SK-N-SH (cell line): ENCODE data around the gene KMT2B. TPM values are rescaled to one million over a fixed set of nuclear protein-coding genes. Genes with fewer than 3 reads are reported as not detected.
A peak's percentile ranks its signal among the peaks of the same experiment; 100 is the strongest.

Experiments
- CTCF ChIA-PET: fragments of 300-600, 350-600 bp; formaldehyde crosslinking; extraction: SDS; loops from one replicate; lab custom pipeline; 2021; lab: Yijun Ruan, JAX
- POLR2A ChIA-PET: fragments of 350-600 bp; sonication (Branson Sonifier 250); formaldehyde crosslinking; extraction: SDS; loops from one replicate; lab custom pipeline; 2020; ENCODE audit warnings: antibody characterized with exemption, inconsistent platforms; lab: Yijun Ruan, JAX
- DNase-seq: peaks from one replicate; pipeline ENCODE4 v3.0.0; 2012
- H2AFZ ChIP-seq: fragments of 200-600 bp; sonication (generic); 2 replicates; pipeline ENCODE4 v1.8.1; 2016; ENCODE audit warnings: antibody characterized with exemption, mild to moderate bottlenecking, low read depth
- H3F3A ChIP-seq: fragments of 200-600 bp; sonication (generic); replicated peaks from 2 replicates; pipeline ENCODE3; 2016; ENCODE audit warnings: antibody characterized with exemption, mild to moderate bottlenecking; ENCODE audit not compliant: insufficient read depth
- H3K27ac ChIP-seq, 2 experiments: fragments of 200-500 bp in 1 of 2; fragments of 200-600 bp in 1 of 2; sonication (Bioruptor generic) in 1 of 2; sonication (generic), shearing (Covaris generic) in 1 of 2; 2 replicates each; pipeline versions ENCODE4 v1.5.1 to v1.6.1; 2014 to 2016; ENCODE audit warnings: low read depth in 2 of 2, inconsistent platforms in 1 of 2, low read length in 1 of 2, mild to moderate bottlenecking in 1 of 2, mixed read lengths in 1 of 2
- H3K27me3 ChIP-seq: fragments of 200-600 bp; sonication (generic), shearing (Covaris generic); 2 replicates; pipeline ENCODE4 v1.6.1; 2016; ENCODE audit warnings: mixed run types; ENCODE audit not compliant: insufficient read depth
- H3K36me3 ChIP-seq, 2 experiments: fragments of 200-500 bp in 1 of 2; fragments of 200-600 bp in 1 of 2; sonication (Bioruptor generic) in 1 of 2; sonication (generic) in 1 of 2; replicated peaks in 1 of 2; 2 replicates each; pipeline versions ENCODE3 to v1.5.1; 2014 to 2016; ENCODE audit warnings: low read length in 1 of 2, mild to moderate bottlenecking in 1 of 2; ENCODE audit not compliant: insufficient read depth in 2 of 2, control insufficient read depth in 1 of 2
- H3K4me1 ChIP-seq, 2 experiments: fragments of 200-500 bp in 1 of 2; fragments of 200-600 bp in 1 of 2; sonication (Bioruptor generic) in 1 of 2; sonication (generic), shearing (Covaris generic) in 1 of 2; 2 replicates each; pipeline versions ENCODE4 v1.5.1 to v1.6.1; 2014 to 2016; ENCODE audit warnings: low read depth in 1 of 2, low read length in 1 of 2, mixed run types in 1 of 2; ENCODE audit not compliant: insufficient read depth in 2 of 2, control insufficient read depth in 1 of 2
- H3K4me2 ChIP-seq: fragments of 200-600 bp; sonication (generic), shearing (Covaris generic); 2 replicates; pipeline ENCODE4 v1.6.1; 2017; ENCODE audit warnings: mixed run types
- H3K4me3 ChIP-seq, 2 experiments: fragments of 200-500 bp in 1 of 2; fragments of 200-600 bp in 1 of 2; sonication (Bioruptor generic) in 1 of 2; sonication (generic), shearing (Covaris generic) in 1 of 2; 2 replicates each; pipeline versions ENCODE4 v1.5.1 to v1.8.1; 2014 to 2016; ENCODE audit warnings: low read depth in 2 of 2, inconsistent platforms in 1 of 2, low read length in 1 of 2, mild to moderate bottlenecking in 1 of 2, mixed read lengths in 1 of 2, moderate library complexity in 1 of 2
- H3K79me2 ChIP-seq: fragments of 200-600 bp; sonication (generic); 2 replicates; pipeline ENCODE4 v1.8.1; 2017; ENCODE audit warnings: mild to moderate bottlenecking; ENCODE audit not compliant: insufficient read depth
- H3K9ac ChIP-seq: fragments of 200-600 bp; sonication (generic); 2 replicates; pipeline ENCODE4 v1.6.1; 2017; ENCODE audit warnings: mixed run types
- H3K9me2 ChIP-seq: fragments of 200-600 bp; sonication (generic); 2 replicates; pipeline ENCODE4 v1.6.1; 2017; ENCODE audit warnings: mixed run types
- H3K9me3 ChIP-seq: fragments of 200-600 bp; sonication (generic); 2 replicates; pipeline ENCODE4 v1.6.1; 2017; ENCODE audit warnings: mixed run types, mild to moderate bottlenecking, moderate library complexity
- H4K20me1 ChIP-seq: fragments of 200-600 bp; sonication (generic); 2 replicates; pipeline ENCODE4 v1.6.1; 2017; ENCODE audit warnings: mild to moderate bottlenecking, mixed run types; ENCODE audit not compliant: insufficient read depth
- EP300 ChIP-seq, 2 experiments: IDR thresholded peaks; 2 replicates each; pipeline versions ENCODE4 v1.4.0 to v1.6.1; 2012; ENCODE audit warnings: borderline replicate concordance in 1 of 2, low read depth in 1 of 2, low read length in 1 of 2
- EZH2phosphoT487 ChIP-seq: fragments of 200-600 bp; sonication (generic); IDR thresholded peaks from 2 replicates; pipeline ENCODE4 v1.6.1; 2017; ENCODE audit warnings: low read depth, mixed run types, mild to moderate bottlenecking, antibody characterized with exemption, moderate library complexity, borderline replicate concordance
- SMC3 ChIP-seq: IDR thresholded peaks from 2 replicates; pipeline ENCODE4 v1.6.1; 2012; ENCODE audit warnings: low read depth, low read length, improper control_type of control experiment
- USF2 ChIP-seq: fragments of 150-350 bp; IDR thresholded peaks from 2 replicates; pipeline ENCODE4 v1.6.1; 2017; ENCODE audit warnings: antibody characterized with exemption, low read length, low read depth, borderline replicate concordance
- WGBS: methylation state at CpG from one replicate; pipeline ENCODE4 v1.1.6; 2017; ENCODE audit warnings: low lambda C conversion rate; 5-methylcytosine and 5-hydroxymethylcytosine counted together
- polyA plus RNA-seq, 3 experiments: library from polyadenylated mRNA; depleted of rRNA; stranded (reverse); fragments of >200 nt; gene quantifications; 2 replicates each; pipeline ENCODE4 v1.2.3, GENCODE V29; 2012
- TF ChIP-seq, protein P1 (sequence below): IDR thresholded peaks from 2 replicates; pipeline ENCODE4 v1.4.0; 2012; ENCODE audit warnings: low read depth, borderline replicate concordance
- TF ChIP-seq, protein P2 (sequence below): fragments of 150-350 bp; IDR thresholded peaks from 2 replicates; pipeline ENCODE4 v1.6.1; 2016; ENCODE audit warnings: mild to moderate bottlenecking, low read depth, low read length
- TF ChIP-seq, protein P3 (sequence below): IDR thresholded peaks from 2 replicates; pipeline ENCODE4 v1.4.0; 2012; ENCODE audit warnings: low read depth

The KMT2B gene
- polyA plus RNA-seq, 1 of the 3 experiments (the other 2 are of a cell fraction) = 29.2 TPM

DNA sequence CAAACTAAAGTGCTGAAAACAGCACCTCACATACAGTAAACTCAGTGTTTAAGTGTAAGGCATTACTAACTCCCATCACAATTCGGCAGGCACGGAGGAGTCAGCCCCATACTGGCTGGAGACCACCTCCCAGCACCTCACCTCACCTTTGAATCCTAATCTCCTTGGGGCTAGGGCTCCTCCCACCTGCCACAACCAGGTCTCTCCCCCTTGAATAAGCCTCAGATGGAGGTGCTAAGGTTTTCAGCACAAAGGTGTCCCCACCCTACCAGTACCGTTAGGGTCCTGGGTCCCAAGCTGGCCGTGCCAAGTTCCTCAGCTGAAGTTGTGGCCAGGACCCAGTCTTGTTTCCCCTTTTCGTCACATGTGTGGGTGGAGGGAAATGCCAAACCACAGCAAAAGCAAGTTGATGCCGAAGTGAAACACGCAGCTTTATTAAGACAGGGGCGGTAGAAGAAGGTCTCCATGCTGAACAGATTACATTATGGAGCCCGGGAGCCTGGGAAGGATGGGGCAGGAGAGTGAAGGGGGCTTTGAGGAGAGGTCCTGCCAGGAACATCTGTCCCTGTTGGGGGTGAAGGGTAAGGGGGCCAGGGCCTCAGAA is 24.4 kb downstream of the KMT2B start, which contains the start of gene IGFLR1 (continued):
- TF ChIP-seq, protein P1, sequence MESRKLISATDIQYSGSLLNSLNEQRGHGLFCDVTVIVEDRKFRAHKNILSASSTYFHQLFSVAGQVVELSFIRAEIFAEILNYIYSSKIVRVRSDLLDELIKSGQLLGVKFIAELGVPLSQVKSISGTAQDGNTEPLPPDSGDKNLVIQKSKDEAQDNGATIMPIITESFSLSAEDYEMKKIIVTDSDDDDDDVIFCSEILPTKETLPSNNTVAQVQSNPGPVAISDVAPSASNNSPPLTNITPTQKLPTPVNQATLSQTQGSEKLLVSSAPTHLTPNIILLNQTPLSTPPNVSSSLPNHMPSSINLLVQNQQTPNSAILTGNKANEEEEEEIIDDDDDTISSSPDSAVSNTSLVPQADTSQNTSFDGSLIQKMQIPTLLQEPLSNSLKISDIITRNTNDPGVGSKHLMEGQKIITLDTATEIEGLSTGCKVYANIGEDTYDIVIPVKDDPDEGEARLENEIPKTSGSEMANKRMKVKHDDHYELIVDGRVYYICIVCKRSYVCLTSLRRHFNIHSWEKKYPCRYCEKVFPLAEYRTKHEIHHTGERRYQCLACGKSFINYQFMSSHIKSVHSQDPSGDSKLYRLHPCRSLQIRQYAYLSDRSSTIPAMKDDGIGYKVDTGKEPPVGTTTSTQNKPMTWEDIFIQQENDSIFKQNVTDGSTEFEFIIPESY = no peak

DNA sequence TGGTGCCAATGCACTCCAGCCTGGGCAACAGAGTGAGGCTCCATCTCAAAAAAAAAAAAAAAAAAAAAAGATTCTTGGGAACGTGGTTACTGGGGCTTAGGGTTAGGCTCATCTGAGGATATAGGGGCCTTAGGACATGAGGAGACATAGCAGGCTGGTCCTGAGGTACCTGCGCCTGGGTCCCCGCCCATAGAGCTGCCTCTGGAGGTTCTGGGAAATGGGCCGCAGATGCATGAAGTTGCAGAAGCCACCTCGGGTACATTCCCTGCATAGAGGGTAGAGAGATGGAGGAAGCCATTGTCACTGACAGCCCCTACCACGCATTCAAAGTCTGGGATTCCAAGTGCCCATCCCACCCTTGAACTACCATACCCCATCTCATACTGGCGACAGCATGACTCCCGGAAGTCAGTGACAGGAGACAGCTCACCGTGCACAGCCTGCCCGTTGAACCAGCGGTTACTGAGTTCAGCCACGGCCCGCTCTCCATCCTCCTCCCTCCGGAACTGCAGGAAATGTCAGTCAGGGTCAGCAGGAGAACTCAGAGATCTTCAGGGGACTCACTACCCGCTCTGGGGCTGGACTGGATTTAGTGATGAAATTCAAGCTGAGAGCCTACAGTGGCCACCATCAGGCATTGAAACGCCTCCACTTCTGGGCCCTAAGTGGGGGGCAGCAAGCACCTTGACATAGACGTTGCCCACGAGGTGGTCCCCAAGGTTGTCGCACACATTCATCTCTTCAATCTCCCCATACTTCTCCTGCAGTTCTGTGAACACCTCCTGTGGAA is 26.0 kb downstream of the KMT2B start:
- TF ChIP-seq, protein P2, sequence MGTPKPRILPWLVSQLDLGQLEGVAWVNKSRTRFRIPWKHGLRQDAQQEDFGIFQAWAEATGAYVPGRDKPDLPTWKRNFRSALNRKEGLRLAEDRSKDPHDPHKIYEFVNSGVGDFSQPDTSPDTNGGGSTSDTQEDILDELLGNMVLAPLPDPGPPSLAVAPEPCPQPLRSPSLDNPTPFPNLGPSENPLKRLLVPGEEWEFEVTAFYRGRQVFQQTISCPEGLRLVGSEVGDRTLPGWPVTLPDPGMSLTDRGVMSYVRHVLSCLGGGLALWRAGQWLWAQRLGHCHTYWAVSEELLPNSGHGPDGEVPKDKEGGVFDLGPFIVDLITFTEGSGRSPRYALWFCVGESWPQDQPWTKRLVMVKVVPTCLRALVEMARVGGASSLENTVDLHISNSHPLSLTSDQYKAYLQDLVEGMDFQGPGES = no peak
- TF ChIP-seq EP300 (IDR thresholded peaks at IDR 0.05; ENCODE audit: borderline replicate concordance in 1 of 2, low read depth in 1 of 2, low read length in 1 of 2) (no peak), USF2 (no peak), EZH2phosphoT487 (no peak), SMC3 (no peak)
- TF ChIP-seq, protein P3, sequence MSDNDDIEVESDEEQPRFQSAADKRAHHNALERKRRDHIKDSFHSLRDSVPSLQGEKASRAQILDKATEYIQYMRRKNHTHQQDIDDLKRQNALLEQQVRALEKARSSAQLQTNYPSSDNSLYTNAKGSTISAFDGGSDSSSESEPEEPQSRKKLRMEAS = no peak
- TF ChIP-seq, all 33 proteins: peak for 0
- Histone ChIP-seq H3K27ac (no peak overlapping the region; a peak in 1 of 4 replicates), H4K20me1 (no peaks in the 10 kb centered on the region), H3K79me2 (peaks cover 27% of the 10 kb centered on the region), H3F3A (peaks cover 22% of the 10 kb centered on the region), H3K4me3 (peak overlapping the region; percentile 83 to 95), H3K36me3 (peaks cover 6 to 12% of the 10 kb centered on the region in 2 experiments), H3K9ac (no peak overlapping the region), H3K9me2 (no peaks in the 10 kb centered on the region), H2AFZ (no peak overlapping the region), H3K27me3 (no peaks in the 10 kb centered on the region), H3K4me1 (peaks cover 4 to 25% of the 10 kb centered on the region in 2 experiments; a peak in 3 of 4 replicates), H3K9me3 (no peaks in the 10 kb centered on the region), H3K4me2 (peak overlapping the region; percentile 77)
- CTCF ChIA-PET = interaction anchor here (0.7 to 2.4 kb wide), 5 partner anchors 8 to 76 kb away, joined by 3 to 11 read pairs (median 4); partner anchors contain the start of gene HSPB6
- 71% methylated on average over 18 of the region's 19 CpGs for WGBS
- no peak for DNase-seq
- POLR2A ChIA-PET = interaction anchor here (1.2 kb wide), 1 partner anchor 13 kb away, joined by 5 read pairs; the partner anchor contains the start of gene HSPB6
